ENCODE data around the gene NKX6-2. TPM values are rescaled to one million over a fixed set of nuclear protein-coding genes. Genes with fewer than 3 reads are reported as not detected.
A peak's percentile ranks its signal among the peaks of the same experiment; 100 is the strongest.

The NKX6-2 gene
- total RNA-seq, 1 donor from 2014 or later: 0.14 TPM

DNA sequence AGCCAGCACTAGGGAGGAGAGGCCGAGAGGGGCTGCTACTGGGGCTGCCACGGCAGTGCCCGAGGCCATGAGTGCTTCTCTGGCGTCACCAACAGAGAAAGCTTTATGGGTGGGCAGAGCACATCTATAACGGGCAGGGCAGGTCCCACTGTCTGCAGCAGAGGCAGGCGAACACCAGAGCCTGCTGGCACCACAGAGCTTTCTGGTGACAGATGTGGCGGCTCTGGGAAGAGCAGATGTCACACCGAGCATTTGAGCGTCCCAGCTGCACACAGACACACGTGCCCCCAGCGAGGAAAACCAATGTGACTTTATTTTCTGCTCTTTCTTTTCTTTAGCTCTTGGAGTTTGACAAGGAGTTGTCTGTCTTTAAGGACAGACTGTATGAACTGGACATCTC lies 20.5 kb downstream of the NKX6-2 start:
- no peak overlapping the region for H3K4me3 Mint-ChIP-seq
- no peaks in the 10 kb centered on the region for H3K9me3 Mint-ChIP-seq
- DNase-seq (ENCODE audit: extremely low spot score, unreplicated experiment): no peak
- peaks cover 12% of the 10 kb centered on the region for H3K36me3 Mint-ChIP-seq
- peaks cover 10% of the 10 kb centered on the region for H3K4me1 Mint-ChIP-seq (ENCODE audit: unreplicated experiment)
- peaks cover 3% of the 10 kb centered on the region for H3K27me3 Mint-ChIP-seq
- H3K27ac Mint-ChIP-seq: no peak overlapping the region
- TF ChIP-seq, protein P1, sequence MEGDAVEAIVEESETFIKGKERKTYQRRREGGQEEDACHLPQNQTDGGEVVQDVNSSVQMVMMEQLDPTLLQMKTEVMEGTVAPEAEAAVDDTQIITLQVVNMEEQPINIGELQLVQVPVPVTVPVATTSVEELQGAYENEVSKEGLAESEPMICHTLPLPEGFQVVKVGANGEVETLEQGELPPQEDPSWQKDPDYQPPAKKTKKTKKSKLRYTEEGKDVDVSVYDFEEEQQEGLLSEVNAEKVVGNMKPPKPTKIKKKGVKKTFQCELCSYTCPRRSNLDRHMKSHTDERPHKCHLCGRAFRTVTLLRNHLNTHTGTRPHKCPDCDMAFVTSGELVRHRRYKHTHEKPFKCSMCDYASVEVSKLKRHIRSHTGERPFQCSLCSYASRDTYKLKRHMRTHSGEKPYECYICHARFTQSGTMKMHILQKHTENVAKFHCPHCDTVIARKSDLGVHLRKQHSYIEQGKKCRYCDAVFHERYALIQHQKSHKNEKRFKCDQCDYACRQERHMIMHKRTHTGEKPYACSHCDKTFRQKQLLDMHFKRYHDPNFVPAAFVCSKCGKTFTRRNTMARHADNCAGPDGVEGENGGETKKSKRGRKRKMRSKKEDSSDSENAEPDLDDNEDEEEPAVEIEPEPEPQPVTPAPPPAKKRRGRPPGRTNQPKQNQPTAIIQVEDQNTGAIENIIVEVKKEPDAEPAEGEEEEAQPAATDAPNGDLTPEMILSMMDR (conservative IDR thresholded peaks at IDR 0.05): no peak

DNA sequence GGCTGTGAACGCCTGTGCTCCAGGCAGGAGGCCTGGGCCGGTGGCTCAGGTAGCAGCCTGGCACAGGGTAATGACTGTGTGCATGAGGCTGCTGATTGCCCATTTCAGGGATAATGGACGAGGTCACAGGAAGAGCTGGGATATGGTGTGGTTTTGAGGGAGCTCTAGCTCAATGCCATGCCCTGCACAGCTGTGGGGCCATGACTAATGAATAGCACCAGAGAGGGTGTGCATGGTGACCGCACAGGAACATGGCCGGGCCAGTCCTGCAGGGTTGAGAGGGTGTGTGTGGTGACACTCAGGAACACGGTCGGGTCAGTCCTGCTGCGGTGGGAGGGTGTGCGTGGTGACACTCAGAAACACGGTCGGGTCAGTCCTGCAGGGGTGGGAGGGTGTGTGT lies 21.8 kb downstream of the NKX6-2 start:
- H3K4me3 Mint-ChIP-seq: peak overlapping the region; percentile 47
- peaks cover 10% of the 10 kb centered on the region for H3K4me1 Mint-ChIP-seq (ENCODE audit: unreplicated experiment)
- H3K9me3 Mint-ChIP-seq: no peaks in the 10 kb centered on the region
- H3K27ac Mint-ChIP-seq: peak overlapping the region; percentile 46
- no peak for DNase-seq (ENCODE audit: extremely low spot score, unreplicated experiment)
- H3K36me3 Mint-ChIP-seq: peaks cover 10% of the 10 kb centered on the region
- peaks cover 3% of the 10 kb centered on the region for H3K27me3 Mint-ChIP-seq
- TF ChIP-seq, protein P1 (conservative IDR thresholded peaks at IDR 0.05): no peak

DNA sequence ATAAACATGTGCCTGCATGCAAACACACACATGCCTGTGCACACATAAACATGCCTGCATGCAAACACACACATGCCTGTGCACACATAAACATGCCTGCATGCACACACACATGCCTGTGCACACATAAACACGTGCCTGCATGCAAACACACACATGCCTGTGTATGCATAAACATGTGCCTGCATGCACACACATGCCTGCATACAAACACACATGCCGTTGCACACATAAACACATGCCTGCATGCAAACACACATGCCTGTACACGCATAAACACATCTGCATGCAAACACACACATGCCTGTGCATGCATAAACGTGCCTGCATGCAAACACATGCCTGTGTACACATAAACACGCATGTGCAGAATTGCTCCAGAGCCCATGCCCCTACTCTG lies 22.4 kb downstream of the NKX6-2 start:
- Mint-ChIP-seq H3K9me3 (no peaks in the 10 kb centered on the region), H3K4me3 (no peak overlapping the region)
- no peak for DNase-seq (ENCODE audit: extremely low spot score, unreplicated experiment)

DNA sequence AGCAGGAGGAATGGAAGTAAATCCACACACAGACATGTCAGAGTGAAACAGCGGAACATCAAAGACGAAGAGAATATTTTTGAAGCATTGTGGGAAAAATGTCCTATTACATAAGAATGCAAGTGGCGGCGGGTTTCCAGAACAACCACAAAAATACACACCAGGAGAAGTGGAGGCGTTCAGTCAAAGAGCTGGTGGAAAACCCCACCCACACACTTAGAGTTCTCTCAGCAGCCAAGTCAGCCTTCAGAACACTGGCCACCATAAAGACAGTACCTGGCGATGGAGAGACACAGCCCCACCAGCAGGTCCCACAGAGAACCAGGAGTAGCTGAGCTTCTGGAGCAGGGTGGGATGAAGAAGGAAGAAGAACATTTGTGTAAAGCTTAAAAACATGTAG lies 23.7 kb downstream of the NKX6-2 start:
- H3K27me3 Mint-ChIP-seq: peaks cover 3% of the 10 kb centered on the region
- H3K36me3 Mint-ChIP-seq: peaks cover 8% of the 10 kb centered on the region
- no peak overlapping the region for H3K4me3 Mint-ChIP-seq
- H3K9me3 Mint-ChIP-seq: no peaks in the 10 kb centered on the region
- H3K27ac Mint-ChIP-seq: no peak overlapping the region
- peaks cover 10% of the 10 kb centered on the region for H3K4me1 Mint-ChIP-seq (ENCODE audit: unreplicated experiment)
- TF ChIP-seq, protein P1 (conservative IDR thresholded peaks at IDR 0.05): no peak
- DNase-seq (ENCODE audit: extremely low spot score, unreplicated experiment): no peak

More for the DNA sequence above, 22.4 kb downstream of the NKX6-2 start:
- TF ChIP-seq, protein P1 (conservative IDR thresholded peaks at IDR 0.05): no peak
- H3K27me3 Mint-ChIP-seq: peaks cover 3% of the 10 kb centered on the region
- H3K36me3 Mint-ChIP-seq: peaks cover 8% of the 10 kb centered on the region
- no peak overlapping the region for H3K27ac Mint-ChIP-seq
- H3K4me1 Mint-ChIP-seq (ENCODE audit: unreplicated experiment): peaks cover 10% of the 10 kb centered on the region

DNA sequence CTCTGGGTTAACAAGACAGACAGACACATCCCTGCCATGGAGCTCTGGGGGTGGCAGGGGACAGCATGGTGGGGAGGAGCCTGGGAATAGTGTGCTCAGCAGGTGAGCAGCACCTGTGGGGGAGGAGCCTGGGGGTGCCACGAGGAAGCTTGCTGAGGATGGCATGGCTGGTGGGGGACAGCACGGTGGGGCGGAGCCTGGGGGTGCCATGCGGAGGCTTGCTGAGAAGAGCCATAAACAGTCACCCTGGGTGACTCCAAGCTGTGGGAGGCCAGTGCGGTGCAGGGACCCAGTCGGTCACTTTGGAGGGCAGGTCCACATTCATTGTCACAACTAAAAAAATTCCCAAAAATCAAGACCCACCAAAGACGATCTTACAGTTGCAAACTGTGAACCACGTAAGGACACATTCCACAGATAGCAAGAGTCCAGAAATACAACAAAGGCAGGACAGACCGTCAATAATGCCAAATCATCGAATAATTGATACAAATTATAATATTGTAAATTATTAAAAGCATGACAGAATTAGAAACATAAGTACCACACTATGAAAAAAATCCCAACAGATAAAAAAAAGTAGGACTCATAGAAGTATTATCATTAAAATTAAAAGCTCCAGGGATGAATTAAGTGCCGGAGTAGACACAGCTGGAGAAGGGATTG lies 24.4 kb downstream of the NKX6-2 start:
- DNase-seq (ENCODE audit: extremely low spot score, unreplicated experiment): no peak
- TF ChIP-seq, protein P1 (conservative IDR thresholded peaks at IDR 0.05): no peak
- Mint-ChIP-seq H3K27me3 (peaks cover 3% of the 10 kb centered on the region), H3K4me3 (no peak overlapping the region), H3K27ac (no peak overlapping the region), H3K9me3 (no peaks in the 10 kb centered on the region), H3K36me3 (peaks cover 7% of the 10 kb centered on the region), H3K4me1 (ENCODE audit: unreplicated experiment) (peaks cover 9% of the 10 kb centered on the region)
